Cardiac muscle cell (in vitro differentiated cells and primary cell): ENCODE measurements around the gene LYZ. TPM values are rescaled to one million over a fixed set of nuclear protein-coding genes. Genes with fewer than 3 reads are reported as not detected.

Experiments
- DNase-seq, 2 donors: peaks; one replicate each; pipeline versions ENCODE4 v3.0.0 to v3.0.0-alpha.2; 2010 to 2017; ENCODE audit warnings: low read depth in 1 of 2, low spot score in 1 of 2
- H3K27ac ChIP-seq: fragments of 200-600 bp; sonication (generic); 2 replicates; pipeline ENCODE4 v1.5.1; 2016
- H3K27me3 ChIP-seq: fragments of 200-600 bp; sonication (generic); 2 replicates; pipeline ENCODE4 v1.6.0; 2016; ENCODE audit warnings: control low read depth
- H3K36me3 ChIP-seq: fragments of 200-600 bp; sonication (generic); 2 replicates; pipeline ENCODE4 v1.5.1; 2016; ENCODE audit warnings: control low read depth
- H3K4me1 ChIP-seq: fragments of 200-600 bp; sonication (generic); 2 replicates; pipeline ENCODE4 v1.8.1; 2017; ENCODE audit warnings: low read depth, mild to moderate bottlenecking, mixed run types
- H3K4me3 ChIP-seq: fragments of 200-600 bp; sonication (generic); 2 replicates; pipeline ENCODE4 v1.5.1; 2016; ENCODE audit warnings: mild to moderate bottlenecking
- H3K9me3 ChIP-seq: fragments of 200-600 bp; sonication (generic); 2 replicates; pipeline ENCODE4 v1.5.1; 2017; ENCODE audit warnings: low read depth, mild to moderate bottlenecking, control low read depth
- CTCF ChIP-seq: IDR thresholded peaks from 2 replicates; pipeline ENCODE4 v1.5.1; 2012; ENCODE audit warnings: low read depth, mild to moderate bottlenecking, low read length
- polyA plus RNA-seq: library from polyadenylated mRNA; unstranded; fragments of >200 nt; fragmentation: Nextera tagmentation; extraction: Ambion mirVana; gene quantifications from 2 replicates; pipeline ENCODE4 v1.2.1, GENCODE V29; 2016
- total RNA-seq: library from RNA; depleted of rRNA; stranded (reverse); fragments of >200 nt; gene quantifications from 2 replicates; pipeline ENCODE4 v1.2.3, GENCODE V29; 2016

LYZ gene
- total and polyA plus RNA-seq, 2 experiments from 2014 or later, result 0.35 to 0.69 TPM

GRCh38 chr12:69354556-69355187, 6.5 kb downstream of the LYZ start:
- Histone ChIP-seq H3K36me3 (no peaks in the 10 kb centered on the region), H3K9me3 (no peaks in the 10 kb centered on the region), H3K4me3 (no peak overlapping the region), H3K27me3 (no peaks in the 10 kb centered on the region), H3K27ac (peak overlapping the region; percentile 22), H3K4me1 (peaks cover 7% of the 10 kb centered on the region)
- no peak for TF ChIP-seq CTCF
- DNase-seq, result no peak

GRCh38 chr12:69355363-69356028, 7.3 kb downstream of the LYZ start:
- Histone ChIP-seq H3K27ac (no peak overlapping the region), H3K9me3 (no peaks in the 10 kb centered on the region), H3K4me3 (no peak overlapping the region), H3K4me1 (peaks cover 7% of the 10 kb centered on the region), H3K36me3 (no peaks in the 10 kb centered on the region), H3K27me3 (no peaks in the 10 kb centered on the region)
- TF ChIP-seq CTCF, result no peak
- no peak for DNase-seq

- H3K4me1 ChIP-seq, result peaks cover 4% of the 10 kb centered on the region
- no peak for TF ChIP-seq CTCF
- no peaks in the 10 kb centered on the region for H3K27me3 ChIP-seq
- H3K9me3 ChIP-seq, result no peaks in the 10 kb centered on the region
- peaks cover 13% of the 10 kb centered on the region for H3K36me3 ChIP-seq
- peak within 1 kb of the TSS; percentile 91 for H3K4me3 ChIP-seq
- peak within 1 kb of the TSS; percentile 93 for H3K27ac ChIP-seq
- DNase-seq, result peak; percentile 90
These were observed 11.6 kb downstream of the LYZ start, which contains the start of gene YEATS4 for GRCh38 chr12:69359531-69360347. Gene YEATS4, plus strand, starts transcription at chr12:69359743. Its CDS starts 230 bp downstream, at chr12:69359973.

GRCh38 chr12:69360348-69360672, 12.1 kb downstream of the LYZ start:
- no peaks in the 10 kb centered on the region for H3K9me3 ChIP-seq
- peak overlapping the region; percentile 91 for H3K4me3 ChIP-seq
- H3K27ac ChIP-seq, result peak overlapping the region; percentile 93
- H3K4me1 ChIP-seq, result peaks cover 3% of the 10 kb centered on the region
- no peak for DNase-seq
- no peak for TF ChIP-seq CTCF
- H3K27me3 ChIP-seq, result no peaks in the 10 kb centered on the region
- peaks cover 13% of the 10 kb centered on the region for H3K36me3 ChIP-seq

DNA sequence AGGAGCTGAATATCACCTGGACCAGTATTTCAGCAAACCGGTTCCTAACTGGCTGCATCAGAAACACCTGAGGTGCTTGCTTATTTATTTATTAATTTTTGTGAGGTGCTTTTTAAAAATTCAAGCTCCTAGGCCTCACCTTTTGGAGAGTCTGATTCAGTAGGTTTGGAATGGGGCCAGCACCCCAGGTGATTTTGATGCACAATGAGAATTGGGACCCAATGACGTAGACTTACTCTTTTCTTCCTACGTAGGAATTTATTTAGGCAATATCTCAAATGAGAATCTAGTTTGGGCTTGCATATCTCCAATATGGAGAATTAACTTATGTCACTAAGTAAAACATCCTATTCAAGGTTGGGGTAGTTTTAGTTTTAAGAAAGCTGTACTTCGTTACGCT, 18.6 kb downstream of the LYZ start:
- Histone ChIP-seq H3K4me1 (no peaks in the 10 kb centered on the region), H3K4me3 (no peak overlapping the region), H3K27ac (no peak overlapping the region), H3K9me3 (no peaks in the 10 kb centered on the region), H3K27me3 (no peaks in the 10 kb centered on the region), H3K36me3 (peaks cover 34% of the 10 kb centered on the region)
- TF ChIP-seq CTCF, result no peak
- DNase-seq, result no peak
